AG09319 (cell line): ENCODE measurements around the gene TANC2.
A peak's percentile ranks its signal among the peaks of the same experiment; 100 is the strongest.
"Not testable (repeated sequence)": the region's sequence is repeated elsewhere in the genome, so short reads cannot be mapped to it uniquely, and the experiment has no call there.

Source experiments
- DNase-seq: peaks from one replicate; pipeline ENCODE4 v3.0.0-alpha.2; 2010; ENCODE audit warnings: low read depth; ENCODE audit errors: extremely low read depth
- TF ChIP-seq, protein P1 (sequence below): IDR thresholded peaks from 2 replicates; pipeline ENCODE4 v1.5.1; 2011; ENCODE audit warnings: low read depth, mild to moderate bottlenecking, inconsistent platforms, low read length, moderate library complexity

TANC2 gene

DNA sequence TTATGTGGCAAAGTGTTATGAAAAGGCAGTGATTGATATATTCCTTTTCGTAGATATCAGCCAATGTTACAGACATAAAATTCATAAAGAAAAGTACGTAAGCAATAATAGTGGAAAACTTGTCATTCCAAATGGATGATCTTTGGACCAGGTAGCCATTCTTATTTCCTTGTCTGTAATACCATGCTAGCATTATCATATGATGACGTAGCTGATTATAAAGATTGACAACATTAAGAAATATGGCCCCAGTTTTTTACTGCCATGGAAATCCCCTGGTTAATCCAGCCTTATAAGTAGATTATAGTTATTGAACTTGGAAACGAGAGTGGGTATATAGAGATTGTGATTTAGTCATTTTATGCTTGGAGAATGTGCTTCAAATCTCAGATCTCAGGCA lies 8.8 kb downstream of the TANC2 start:
- TF ChIP-seq, protein P1, sequence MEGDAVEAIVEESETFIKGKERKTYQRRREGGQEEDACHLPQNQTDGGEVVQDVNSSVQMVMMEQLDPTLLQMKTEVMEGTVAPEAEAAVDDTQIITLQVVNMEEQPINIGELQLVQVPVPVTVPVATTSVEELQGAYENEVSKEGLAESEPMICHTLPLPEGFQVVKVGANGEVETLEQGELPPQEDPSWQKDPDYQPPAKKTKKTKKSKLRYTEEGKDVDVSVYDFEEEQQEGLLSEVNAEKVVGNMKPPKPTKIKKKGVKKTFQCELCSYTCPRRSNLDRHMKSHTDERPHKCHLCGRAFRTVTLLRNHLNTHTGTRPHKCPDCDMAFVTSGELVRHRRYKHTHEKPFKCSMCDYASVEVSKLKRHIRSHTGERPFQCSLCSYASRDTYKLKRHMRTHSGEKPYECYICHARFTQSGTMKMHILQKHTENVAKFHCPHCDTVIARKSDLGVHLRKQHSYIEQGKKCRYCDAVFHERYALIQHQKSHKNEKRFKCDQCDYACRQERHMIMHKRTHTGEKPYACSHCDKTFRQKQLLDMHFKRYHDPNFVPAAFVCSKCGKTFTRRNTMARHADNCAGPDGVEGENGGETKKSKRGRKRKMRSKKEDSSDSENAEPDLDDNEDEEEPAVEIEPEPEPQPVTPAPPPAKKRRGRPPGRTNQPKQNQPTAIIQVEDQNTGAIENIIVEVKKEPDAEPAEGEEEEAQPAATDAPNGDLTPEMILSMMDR, result no peak
- DNase-seq, result no peak

DNA sequence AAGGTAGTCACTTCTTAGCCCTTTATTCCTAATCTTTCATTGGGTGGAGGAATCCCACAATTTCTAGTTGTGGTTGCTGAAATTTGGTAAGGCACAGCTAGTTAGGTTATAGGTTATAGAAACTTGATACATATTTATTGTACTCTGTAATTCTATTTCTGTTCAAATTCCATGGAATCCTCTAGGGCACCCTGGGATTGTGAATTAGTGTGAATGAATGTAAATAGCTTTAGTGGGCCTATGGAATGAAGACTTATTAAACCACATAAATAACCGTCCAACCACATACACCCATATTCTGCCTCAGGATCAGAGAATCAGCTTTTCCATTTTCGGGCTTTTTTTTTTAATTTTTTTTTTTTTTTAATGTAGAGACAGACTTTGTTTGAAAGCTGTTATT lies 9.2 kb downstream of the TANC2 start:
- TF ChIP-seq, protein P1, result no peak
- no peak for DNase-seq

GRCh38 chr17:62976643-62977231 lies 10.7 kb downstream of the TANC2 start:
- DNase-seq, result not testable (repeated sequence)

- TF ChIP-seq, protein P1, result no peak
- DNase-seq, result no peak
Measured at GRCh38 chr17:62980842-62981241, 14.8 kb downstream of the TANC2 start.

DNA sequence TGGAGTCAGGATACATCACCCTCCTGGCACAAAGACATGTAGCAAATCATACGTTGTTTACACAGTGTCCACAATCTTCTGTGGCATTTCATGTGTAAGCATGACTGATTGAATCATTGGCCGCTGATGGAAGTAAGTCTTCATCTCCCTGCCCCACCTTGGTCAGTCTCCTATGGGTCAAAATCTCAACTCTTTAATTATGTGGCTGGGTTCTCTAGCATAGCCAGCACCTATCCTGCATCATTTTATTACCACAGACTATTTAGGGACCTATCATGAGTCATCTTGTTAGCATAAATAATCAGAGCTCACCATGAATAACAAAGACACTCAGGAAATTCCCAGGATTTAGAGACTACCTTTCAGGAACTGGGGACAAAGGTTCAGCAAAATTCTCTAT lies 15.9 kb downstream of the TANC2 start:
- TF ChIP-seq, protein P1, result no peak
- no peak for DNase-seq

GRCh38 chr17:62984801-62985200 lies 18.8 kb downstream of the TANC2 start:
- TF ChIP-seq, protein P1, result no peak
- no peak for DNase-seq

DNA sequence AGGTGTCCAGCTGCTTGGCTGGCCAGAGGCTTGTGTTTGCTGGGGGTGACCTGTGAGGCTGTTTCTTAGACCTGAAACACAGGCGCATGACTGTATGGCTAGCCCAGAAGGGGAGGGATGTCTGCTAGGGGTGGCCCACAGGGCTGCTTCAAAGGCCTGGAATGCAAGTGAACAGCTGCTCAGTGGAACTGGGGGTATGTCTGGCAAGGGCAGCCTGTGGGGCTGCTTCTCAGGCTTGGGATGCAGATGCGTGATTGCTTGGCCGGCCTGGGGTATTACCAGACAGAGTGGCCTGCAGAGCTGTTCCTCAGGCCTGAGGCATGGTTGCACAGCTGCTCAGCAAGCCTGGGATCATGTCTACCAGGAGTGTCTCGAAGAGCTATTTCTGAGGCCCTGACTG lies 20.5 kb downstream of the TANC2 start:
- DNase-seq, result no peak
- TF ChIP-seq, protein P1, result no peak

DNA sequence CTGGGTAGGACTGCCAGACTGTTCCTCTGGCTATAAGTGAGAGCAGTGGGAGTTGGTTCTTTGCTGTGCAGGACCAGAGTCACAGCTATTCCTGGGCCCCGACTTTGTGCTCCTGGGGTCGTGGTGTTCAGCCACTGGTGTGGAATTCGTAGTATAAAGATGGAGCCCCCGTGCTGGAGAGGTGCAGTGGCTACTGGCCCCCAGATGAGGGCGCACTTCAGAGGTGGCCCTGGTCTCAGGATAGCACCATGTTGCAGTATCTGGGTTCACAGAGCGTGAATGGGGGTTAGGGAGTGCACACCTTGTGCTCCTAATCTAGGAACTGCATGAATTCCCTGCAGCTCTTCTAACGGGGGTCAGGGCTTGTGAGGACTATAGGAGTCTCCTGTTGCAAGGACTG lies 21.1 kb downstream of the TANC2 start:
- DNase-seq, result no peak
- TF ChIP-seq, protein P1, result peak; percentile 11
